Measurements from ENCODE around the gene NHSL1. TPM values are rescaled to one million over a fixed set of nuclear protein-coding genes. Genes with fewer than 3 reads are reported as not detected.

Gene NHSL1
- total RNA-seq, 2 experiments from 2014 or later, result 0.06 to 0.08 TPM

- Mint-ChIP-seq H3K4me3 (no peak overlapping the region), H3K27me3 (no peaks in the 10 kb centered on the region), H3K9me3 (no peaks in the 10 kb centered on the region), H3K27ac (no peak overlapping the region), H3K4me1 (ENCODE audit: low read depth) (peaks cover 11% of the 10 kb centered on the region), H3K36me3 (ENCODE audit: low read depth) (no peaks in the 10 kb centered on the region)
- Histone ChIP-seq H3K9me3 (ENCODE audit: control insufficient read depth in 1 of 2, insufficient read depth in 1 of 2, low read length in 2 of 2) (no peaks in the 10 kb centered on the region), H3K4me1 (ENCODE audit: insufficient read depth, low read length) (peaks cover 12% of the 10 kb centered on the region), H3K27me3 (ENCODE audit: control insufficient read depth in 1 of 2, insufficient read depth in 2 of 2, low read length in 2 of 2) (no peaks in the 10 kb centered on the region), H3K4me3 (ENCODE audit: low read length) (no peak overlapping the region), H3K36me3 (ENCODE audit: insufficient read depth, low read length) (no peaks in the 10 kb centered on the region), H3K27ac (ENCODE audit: low read depth in 1 of 2, low read length in 2 of 2) (no peak overlapping the region)
- no peak for DNase-seq
- no peak for ATAC-seq (ENCODE audit: poor library complexity)
- no peak for TF ChIP-seq CTCF (IDR thresholded peaks at IDR 0.05)
- intact Hi-C loops (cut with DNase I, micrococcal nuclease), result no loop called here
- POLR2A ChIA-PET, result no interaction called here
- CTCF ChIA-PET, result no interaction called here
These were observed 48.8 kb downstream of the NHSL1 start for GRCh38 chr6:138450445-138450844.

- Mint-ChIP-seq H3K4me1 (ENCODE audit: low read depth) (no peaks in the 10 kb centered on the region), H3K27me3 (no peaks in the 10 kb centered on the region), H3K4me3 (no peak overlapping the region), H3K36me3 (ENCODE audit: low read depth) (no peaks in the 10 kb centered on the region), H3K27ac (no peak overlapping the region), H3K9me3 (no peaks in the 10 kb centered on the region)
- no peak for TF ChIP-seq CTCF (IDR thresholded peaks at IDR 0.05)
- POLR2A ChIA-PET, result interaction anchor here (2.4 kb wide), 1 partner anchor 9 kb away, joined by 10 read pairs; no protein-coding TSS in a partner anchor
- no peaks in the 10 kb centered on the region for H3K9me3 ChIP-seq (ENCODE audit: control insufficient read depth in 1 of 2, insufficient read depth in 1 of 2, low read length in 2 of 2)
- DNase-seq (no peak), ATAC-seq (ENCODE audit: poor library complexity) (no peak)
- CTCF ChIA-PET, result interaction anchor here (1.1 kb wide), 1 partner anchor 9 kb away, joined by 3 read pairs; no protein-coding TSS in a partner anchor
- intact Hi-C loops (cut with DNase I, micrococcal nuclease), result no loop called here
- H3K27ac ChIP-seq (ENCODE audit: low read depth in 1 of 2, low read length in 2 of 2), result no peak overlapping the region
- no peaks in the 10 kb centered on the region for H3K36me3 ChIP-seq (ENCODE audit: insufficient read depth, low read length)
- no peaks in the 10 kb centered on the region for H3K27me3 ChIP-seq (ENCODE audit: control insufficient read depth in 1 of 2, insufficient read depth in 2 of 2, low read length in 2 of 2)
- H3K4me3 ChIP-seq (ENCODE audit: low read length), result no peak overlapping the region
- H3K4me1 ChIP-seq (ENCODE audit: insufficient read depth, low read length), result no peaks in the 10 kb centered on the region
These were observed 52.5 kb downstream of the NHSL1 start for GRCh38 chr6:138446821-138447220.

GRCh38 chr6:138443979-138444378 is 55.3 kb downstream of the NHSL1 start:
- ATAC-seq (ENCODE audit: poor library complexity) (no peak), DNase-seq (no peak)
- CTCF ChIA-PET, result interaction anchor here (1.4 kb wide), 1 partner anchor 12 kb away, joined by 5 read pairs; no protein-coding TSS in a partner anchor
- H3K9me3 ChIP-seq (ENCODE audit: control insufficient read depth in 1 of 2, insufficient read depth in 1 of 2, low read length in 2 of 2), result no peaks in the 10 kb centered on the region
- Mint-ChIP-seq H3K27me3 (no peaks in the 10 kb centered on the region), H3K4me3 (no peak overlapping the region), H3K4me1 (ENCODE audit: low read depth) (no peaks in the 10 kb centered on the region), H3K27ac (no peak overlapping the region), H3K36me3 (ENCODE audit: low read depth) (no peaks in the 10 kb centered on the region), H3K9me3 (no peaks in the 10 kb centered on the region)
- no peaks in the 10 kb centered on the region for H3K4me1 ChIP-seq (ENCODE audit: insufficient read depth, low read length)
- no peak for TF ChIP-seq CTCF (IDR thresholded peaks at IDR 0.05)
- intact Hi-C loops (cut with DNase I, micrococcal nuclease), result loop anchor here in 1 of 2 experiments (2.0 kb wide), 1 partner anchor 19 kb away; no protein-coding TSS in a partner anchor
- no peak overlapping the region for H3K4me3 ChIP-seq (ENCODE audit: low read length)
- no peaks in the 10 kb centered on the region for H3K36me3 ChIP-seq (ENCODE audit: insufficient read depth, low read length)
- POLR2A ChIA-PET, result no interaction called here
- H3K27me3 ChIP-seq (ENCODE audit: control insufficient read depth in 1 of 2, insufficient read depth in 2 of 2, low read length in 2 of 2), result no peaks in the 10 kb centered on the region
- H3K27ac ChIP-seq (ENCODE audit: low read depth in 1 of 2, low read length in 2 of 2), result no peak overlapping the region
